HG03139 (cell line): ENCODE results near the gene GABRB2.
"Not testable (repeated sequence)": the region's sequence is repeated elsewhere in the genome, so short reads cannot be mapped to it uniquely, and the experiment has no call there.

Source experiments
- ATAC-seq: cut with Tn5 transposase; IDR thresholded peaks from one replicate; pipeline ENCODE4 v1.9.1; 2021; ENCODE audit not compliant: unreplicated experiment

The GABRB2 gene

DNA sequence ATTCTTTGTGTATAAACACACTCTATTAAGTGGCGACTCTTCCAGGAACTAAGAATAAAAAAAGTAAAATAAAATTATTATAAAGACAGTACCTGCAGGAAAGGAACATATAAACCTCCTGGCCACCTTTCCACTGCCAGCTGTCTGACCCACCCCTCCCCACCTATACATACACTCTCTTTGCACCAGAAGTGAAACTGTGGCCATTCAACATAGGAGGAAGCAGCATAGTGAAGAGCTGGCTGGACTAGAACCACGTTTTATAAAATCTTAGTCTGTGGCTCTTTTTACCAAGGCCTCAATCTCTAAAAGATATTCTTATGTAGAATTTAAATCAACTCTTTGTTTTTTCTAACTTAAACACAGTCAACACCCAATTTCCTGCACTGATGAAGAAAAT is 289.6 kb downstream of the GABRB2 start:
- ATAC-seq, result no peak

GRCh38 chr5:161252955-161253354 is 293.6 kb downstream of the GABRB2 start:
- ATAC-seq, result not testable (repeated sequence)

DNA sequence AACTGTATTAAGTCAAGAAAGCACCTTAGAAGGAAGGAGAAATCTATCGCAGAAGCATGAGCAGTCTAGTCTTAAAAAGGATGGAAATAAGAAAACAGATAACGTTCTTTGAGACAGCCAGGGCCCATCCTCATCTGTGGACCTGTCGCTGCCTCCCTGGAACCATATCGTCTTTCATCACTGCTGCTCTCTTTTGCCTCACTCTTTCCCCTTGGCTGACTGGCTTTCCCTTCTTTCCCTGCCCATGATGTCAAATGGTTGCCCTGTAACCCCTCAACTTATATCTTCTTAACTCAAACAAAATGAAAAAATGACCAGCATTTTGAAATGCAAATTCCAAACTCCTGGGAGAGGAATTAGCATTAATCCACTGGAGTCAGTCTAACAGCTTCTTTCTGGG is 299.8 kb downstream of the GABRB2 start:
- no peak for ATAC-seq

- ATAC-seq, result not testable (repeated sequence)
These were observed 300.7 kb downstream of the GABRB2 start for GRCh38 chr5:161245846-161246245.
